Testis (tissue), 3 donors: ENCODE data around the gene TMEM86A. TPM values are rescaled to one million over a fixed set of nuclear protein-coding genes. Genes with fewer than 3 reads are reported as not detected.

Experiments
- DNase-seq: peaks from one replicate; pipeline ENCODE4 v3.0.0-alpha.2; 2019
- H3K27ac ChIP-seq, 2 donors: fragments of 200-600 bp; sonication (generic); one replicate each; pipeline ENCODE4 v1.5.1; 2019
- H3K27me3 ChIP-seq: fragments of 200-600 bp; sonication (generic); one replicate; pipeline ENCODE4 v1.5.1; 2019
- H3K36me3 ChIP-seq: fragments of 200-600 bp; sonication (generic); one replicate; pipeline ENCODE4 v1.5.1; 2017; ENCODE audit warnings: low read depth; ENCODE audit errors: missing control alignments
- H3K4me1 ChIP-seq: fragments of 200-600 bp; sonication (generic); one replicate; pipeline ENCODE4 v1.5.1; 2019
- H3K4me3 ChIP-seq, 2 donors: fragments of 200-600 bp; sonication (generic); one replicate each; pipeline ENCODE4 v1.5.1; 2017 to 2019
- H3K9me3 ChIP-seq: fragments of 200-600 bp; sonication (generic); one replicate; pipeline ENCODE4 v1.5.1; 2017
- POLR2A ChIP-seq: fragments of 450-650 bp; IDR thresholded peaks from one replicate; pipeline ENCODE4 v1.6.1; 2017; ENCODE audit warnings: antibody characterized with exemption, mild to moderate bottlenecking, moderate library complexity
- WGBS, 2 donors: methylation state at CpG; one replicate each; pipeline ENCODE4 v1.1.5; 2018; 5-methylcytosine and 5-hydroxymethylcytosine counted together
- intact Hi-C: fragments of 100-400 bp; cut with DNase I; formaldehyde crosslinking; loops from one replicate; pipeline ENCODE4 v1.15.1; 2023; ENCODE audit warnings: low total_unique reads
- polyA plus RNA-seq: library from polyadenylated mRNA; stranded (reverse); fragments of 350-450 nt; fragmentation: Illumina TruSeq; extraction: RNeasy Lipid Tissue Mini Kit (QIAGEN cat#74804); gene quantifications from one replicate; pipeline ENCODE4 v1.2.3, GENCODE V29; 2014; ENCODE audit warnings: low read depth, low replicate concordance; ENCODE audit not compliant: insufficient read depth
- total RNA-seq, 2 donors: library from RNA; depleted of rRNA; stranded (reverse); fragments of >200 nt; gene quantifications; one replicate each; pipeline ENCODE4 v1.2.3, GENCODE V29; 2016
- TF ChIP-seq, protein P1 (sequence below), 3 experiments: fragments of 450-650 bp in 2 of 3; fragments of 200-600 bp in 1 of 3; sonication (generic) in 1 of 3; IDR thresholded peaks; one replicate each; pipeline ENCODE4 v1.5.1; 2016 to 2019; ENCODE audit warnings: antibody characterized with exemption in 3 of 3, mild to moderate bottlenecking in 2 of 3, moderate library complexity in 1 of 3

The TMEM86A gene
- total and polyA plus RNA-seq, 3 donors from 2014 or later: 5.8 to 8.3 (median 6.1) TPM

- intact Hi-C loops: no loop called here
- no peaks in the 10 kb centered on the region for H3K9me3 ChIP-seq
- no peak for DNase-seq
- TF ChIP-seq, protein P1, sequence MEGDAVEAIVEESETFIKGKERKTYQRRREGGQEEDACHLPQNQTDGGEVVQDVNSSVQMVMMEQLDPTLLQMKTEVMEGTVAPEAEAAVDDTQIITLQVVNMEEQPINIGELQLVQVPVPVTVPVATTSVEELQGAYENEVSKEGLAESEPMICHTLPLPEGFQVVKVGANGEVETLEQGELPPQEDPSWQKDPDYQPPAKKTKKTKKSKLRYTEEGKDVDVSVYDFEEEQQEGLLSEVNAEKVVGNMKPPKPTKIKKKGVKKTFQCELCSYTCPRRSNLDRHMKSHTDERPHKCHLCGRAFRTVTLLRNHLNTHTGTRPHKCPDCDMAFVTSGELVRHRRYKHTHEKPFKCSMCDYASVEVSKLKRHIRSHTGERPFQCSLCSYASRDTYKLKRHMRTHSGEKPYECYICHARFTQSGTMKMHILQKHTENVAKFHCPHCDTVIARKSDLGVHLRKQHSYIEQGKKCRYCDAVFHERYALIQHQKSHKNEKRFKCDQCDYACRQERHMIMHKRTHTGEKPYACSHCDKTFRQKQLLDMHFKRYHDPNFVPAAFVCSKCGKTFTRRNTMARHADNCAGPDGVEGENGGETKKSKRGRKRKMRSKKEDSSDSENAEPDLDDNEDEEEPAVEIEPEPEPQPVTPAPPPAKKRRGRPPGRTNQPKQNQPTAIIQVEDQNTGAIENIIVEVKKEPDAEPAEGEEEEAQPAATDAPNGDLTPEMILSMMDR (IDR thresholded peaks at IDR 0.05): no peak
- no peak for TF ChIP-seq POLR2A
- no peak overlapping the region for H3K4me3 ChIP-seq
- H3K4me1 ChIP-seq: peaks cover 6% of the 10 kb centered on the region
- WGBS, 2 donors: 95 to 100% methylated on average over 4 of the region's 4 CpGs
- no peaks in the 10 kb centered on the region for H3K36me3 ChIP-seq
- no peak overlapping the region for H3K27ac ChIP-seq
- no peaks in the 10 kb centered on the region for H3K27me3 ChIP-seq
Measured at GRCh38 chr11:18709414-18709813, 10.8 kb downstream of the TMEM86A start.

DNA sequence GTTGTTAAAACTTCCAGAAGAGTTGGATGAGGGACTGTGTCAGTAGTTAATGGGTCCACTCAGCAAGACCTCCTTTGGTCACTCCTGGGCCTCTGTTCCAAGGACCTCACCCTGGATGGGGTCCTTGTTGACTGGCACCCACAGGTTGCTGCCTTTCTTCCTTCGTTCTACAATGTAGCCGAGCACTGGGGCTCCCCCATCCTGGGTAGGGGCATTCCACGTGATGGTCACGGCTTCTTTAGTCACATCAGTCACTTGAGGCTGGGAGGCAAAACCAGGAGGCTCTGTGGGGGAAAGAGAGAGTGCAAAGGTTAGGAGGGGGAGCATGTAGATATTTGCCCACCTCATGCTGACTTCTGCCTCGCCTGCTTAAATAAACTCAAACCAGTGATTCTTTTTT lies 12.0 kb downstream of the TMEM86A start:
- TF ChIP-seq, protein P1 (IDR thresholded peaks at IDR 0.05): no peak
- no peak for TF ChIP-seq POLR2A
- Histone ChIP-seq H3K27ac (no peak overlapping the region), H3K36me3 (no peaks in the 10 kb centered on the region), H3K4me1 (peaks cover 2% of the 10 kb centered on the region), H3K4me3 (no peak overlapping the region), H3K9me3 (no peaks in the 10 kb centered on the region), H3K27me3 (no peaks in the 10 kb centered on the region)
- WGBS, 2 donors: 81 to 82% methylated on average over 5 of the region's 5 CpGs
- intact Hi-C loops: no loop called here
- DNase-seq: no peak

DNA sequence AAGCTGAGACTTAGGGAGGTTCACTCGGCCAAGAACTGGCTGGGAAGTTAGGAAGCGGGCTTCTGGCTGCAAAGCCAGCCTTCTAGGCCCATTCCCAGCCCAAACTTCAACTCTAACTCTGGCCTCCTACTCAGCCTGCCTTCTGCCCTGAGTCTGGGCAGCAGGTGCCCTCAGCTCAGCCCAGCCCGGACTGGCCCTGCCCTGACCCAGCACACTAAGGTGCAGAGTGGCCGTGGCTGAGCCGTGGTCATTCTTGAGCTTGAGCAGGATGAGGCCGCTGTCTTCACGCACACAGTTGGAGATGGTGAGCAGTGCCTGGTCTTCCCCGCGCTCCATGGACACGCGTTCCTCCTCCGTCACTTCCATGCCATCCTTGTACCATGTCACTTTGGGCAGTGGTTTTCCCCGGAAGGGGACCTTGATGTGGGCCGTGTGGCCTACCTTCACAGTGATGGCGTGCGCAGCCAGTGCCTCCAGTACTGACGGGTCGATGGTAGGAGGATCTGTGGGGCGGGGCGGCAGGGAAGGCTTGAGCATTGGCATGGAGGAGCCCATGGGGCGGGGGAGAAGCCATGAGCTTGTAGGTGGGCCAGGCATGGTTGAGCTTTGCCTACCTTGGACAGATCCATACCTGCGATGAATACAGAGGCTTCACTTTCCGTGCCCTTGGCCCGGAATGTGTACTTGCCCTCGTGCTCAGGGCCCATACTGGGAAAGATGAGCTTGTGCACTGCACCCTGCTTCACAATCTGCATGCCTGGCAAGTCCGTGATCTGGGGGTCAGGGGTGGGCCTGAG lies 15.3 kb downstream of the TMEM86A start:
- intact Hi-C loops: no loop called here
- no peak overlapping the region for H3K4me3 ChIP-seq
- TF ChIP-seq, protein P1 (IDR thresholded peaks at IDR 0.05): no peak
- no peak for TF ChIP-seq POLR2A
- DNase-seq: no peak
- no peaks in the 10 kb centered on the region for H3K9me3 ChIP-seq
- H3K4me1 ChIP-seq: no peaks in the 10 kb centered on the region
- no peaks in the 10 kb centered on the region for H3K36me3 ChIP-seq
- no peak overlapping the region for H3K27ac ChIP-seq
- WGBS, 2 donors: 84 to 90% methylated on average over 19 to 26 of the region's 26 CpGs
- no peaks in the 10 kb centered on the region for H3K27me3 ChIP-seq

DNA sequence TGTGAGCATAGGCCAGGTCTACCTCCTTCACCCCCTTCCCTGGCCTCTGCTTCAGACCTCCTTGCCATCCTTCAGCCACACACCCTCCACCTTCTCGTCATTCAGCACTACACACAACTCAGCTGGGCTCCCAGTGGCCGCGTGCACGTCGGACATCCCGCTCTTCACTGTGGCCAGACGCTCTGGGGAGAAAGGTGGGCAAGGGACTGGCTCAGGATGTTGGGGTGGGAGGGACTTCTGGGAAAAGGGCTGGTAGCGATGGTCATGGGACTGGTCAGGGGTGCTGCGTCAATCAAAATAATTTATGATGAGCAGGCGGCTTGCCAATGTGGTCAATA lies 15.8 kb downstream of the TMEM86A start:
- intact Hi-C loops: no loop called here
- Histone ChIP-seq H3K27me3 (no peaks in the 10 kb centered on the region), H3K4me1 (no peaks in the 10 kb centered on the region), H3K4me3 (no peak overlapping the region), H3K36me3 (no peaks in the 10 kb centered on the region), H3K9me3 (no peaks in the 10 kb centered on the region), H3K27ac (no peak overlapping the region)
- DNase-seq: no peak
- 89 to 92% methylated on average over 10 of the region's 10 CpGs for WGBS, 2 donors
- TF ChIP-seq, protein P1 (IDR thresholded peaks at IDR 0.05): no peak
- no peak for TF ChIP-seq POLR2A

GRCh38 chr11:18715476-18715875 lies 16.9 kb downstream of the TMEM86A start:
- no peak overlapping the region for H3K27ac ChIP-seq
- TF ChIP-seq POLR2A: no peak
- TF ChIP-seq, protein P1 (IDR thresholded peaks at IDR 0.05): no peak
- no peaks in the 10 kb centered on the region for H3K36me3 ChIP-seq
- 85 to 87% methylated on average over 7 of the region's 7 CpGs for WGBS, 2 donors
- intact Hi-C loops: no loop called here
- no peak for DNase-seq
- no peaks in the 10 kb centered on the region for H3K4me1 ChIP-seq
- H3K27me3 ChIP-seq: no peaks in the 10 kb centered on the region
- no peaks in the 10 kb centered on the region for H3K9me3 ChIP-seq
- H3K4me3 ChIP-seq: no peak overlapping the region
